HG03432 (cell line): ENCODE data around the gene MOG.
A peak's percentile ranks its signal among the peaks of the same experiment; 100 is the strongest.

Experiments used
- ATAC-seq: cut with Tn5 transposase; IDR thresholded peaks from one replicate; pipeline ENCODE4 v1.9.1; 2021; ENCODE audit warnings: mild to moderate bottlenecking, moderate library complexity; ENCODE audit not compliant: unreplicated experiment

The MOG gene

GRCh38 chr6:29656798-29657197, at the start of gene MOG:
Gene MOG (plus strand): TSS chr6:29657092. CDS start chr6:29657210, 118 bp downstream.
- no peak for ATAC-seq

- ATAC-seq: no peak
Observed at GRCh38 chr6:29608131-29608530, 48.8 kb upstream of the MOG start.

DNA sequence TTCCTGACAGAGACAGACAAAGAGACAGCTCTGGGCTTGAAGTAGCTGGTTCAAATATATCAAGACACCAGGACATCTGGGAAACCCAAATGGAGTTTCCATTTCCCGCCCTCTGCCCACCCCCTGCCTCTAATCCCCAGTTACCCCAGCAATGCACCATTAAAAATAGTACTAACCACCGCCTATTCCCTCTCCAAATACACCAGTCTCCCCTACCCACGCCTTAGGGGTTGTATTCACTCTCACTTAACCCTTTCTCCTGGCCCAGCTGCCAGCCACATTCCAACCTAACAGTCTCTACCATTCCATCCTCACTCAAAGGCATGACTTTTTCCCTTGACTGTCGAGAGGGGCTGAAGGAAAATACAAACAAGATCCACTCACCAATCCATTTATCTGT, 46.4 kb upstream of the MOG start:
- no peak for ATAC-seq

- ATAC-seq: no peak
Observed at GRCh38 chr6:29611426-29611825, 45.5 kb upstream of the MOG start.

DNA sequence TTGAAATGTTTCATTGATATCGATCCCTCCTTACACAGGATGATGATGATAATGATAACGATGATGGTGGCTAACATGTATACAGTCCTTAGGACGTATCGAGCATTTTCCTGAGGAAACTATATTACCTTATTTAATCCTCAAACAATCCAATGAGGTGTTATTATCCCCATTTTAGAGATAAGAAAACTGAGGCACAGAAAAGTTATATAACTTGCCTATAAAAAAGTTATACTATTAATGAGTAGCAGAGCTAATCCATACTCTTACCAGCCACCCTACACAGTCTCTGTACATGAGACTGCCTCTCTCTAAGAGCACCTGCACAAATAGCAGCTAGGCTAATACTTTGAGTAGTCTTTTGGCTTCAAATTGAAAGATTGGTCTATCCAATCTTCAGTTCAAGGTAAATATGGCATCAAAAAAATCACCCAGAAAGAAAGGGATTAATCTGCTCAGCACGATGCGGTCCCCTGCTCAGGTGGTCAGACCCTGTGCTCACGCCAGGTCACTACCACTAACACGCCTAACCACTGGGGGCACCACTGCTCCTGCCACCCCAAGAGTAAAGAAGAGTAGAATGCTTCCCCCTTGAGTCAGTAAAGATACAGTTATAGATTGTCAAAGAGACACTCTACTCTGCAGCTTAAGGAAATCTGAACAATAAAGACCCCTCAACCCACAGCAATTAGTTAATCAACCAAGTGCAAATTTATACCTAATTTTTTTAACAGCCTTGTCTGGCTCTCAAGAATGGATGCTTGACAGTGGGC, 38.9 kb upstream of the MOG start:
- no peak for ATAC-seq

DNA sequence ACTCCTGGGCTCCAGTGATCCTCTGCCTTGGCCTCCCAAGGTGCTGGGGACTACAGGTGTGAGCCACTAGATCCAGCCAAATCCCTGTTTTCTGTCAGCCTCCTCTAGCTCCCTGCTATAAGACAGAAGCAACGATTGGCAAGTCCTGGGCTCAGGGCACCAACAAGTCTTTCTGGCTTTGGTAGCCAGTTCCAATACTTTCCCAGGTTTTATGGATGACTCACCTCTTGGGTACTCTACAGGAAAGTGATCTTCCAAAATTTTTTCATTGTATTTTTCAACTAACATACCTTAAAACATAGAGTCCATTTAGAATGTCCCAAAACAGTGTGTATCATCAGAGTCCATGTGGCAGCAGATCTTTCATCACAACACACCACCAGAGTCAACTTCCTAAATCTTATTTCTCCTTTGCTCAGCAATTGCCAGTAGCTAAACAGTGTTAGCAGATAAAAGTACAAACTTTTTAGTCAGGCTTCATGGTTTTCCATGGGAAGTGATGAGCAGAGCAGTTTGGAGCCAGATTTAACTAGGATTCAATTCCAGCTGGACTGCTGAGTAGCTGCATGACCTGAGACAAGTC, 37.2 kb upstream of the MOG start:
- no peak for ATAC-seq

- no peak for ATAC-seq
Observed at GRCh38 chr6:29620630-29621029, 36.3 kb upstream of the MOG start.

DNA sequence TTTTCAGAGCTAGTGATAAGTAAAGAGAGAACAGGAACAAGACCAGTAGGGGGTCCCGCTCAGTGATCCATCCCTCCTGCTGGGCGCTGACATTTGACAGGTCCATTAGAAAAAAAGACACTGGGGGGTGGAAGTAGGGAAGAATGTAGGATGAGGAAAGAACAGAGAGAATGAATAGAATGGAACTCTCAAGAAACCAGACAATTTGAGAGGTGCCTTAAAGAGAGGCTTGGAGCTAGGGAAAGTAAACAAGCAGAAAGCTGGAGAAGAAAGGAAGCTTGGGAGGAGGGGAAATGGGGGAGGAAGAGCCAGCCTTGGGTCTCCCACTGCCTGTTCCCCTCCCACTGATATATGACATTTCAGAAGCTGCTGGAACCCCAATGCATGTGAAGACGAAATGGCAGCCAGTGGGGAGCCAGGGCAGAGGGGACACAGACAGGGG, 32.4 kb upstream of the MOG start:
- ATAC-seq: no peak

DNA sequence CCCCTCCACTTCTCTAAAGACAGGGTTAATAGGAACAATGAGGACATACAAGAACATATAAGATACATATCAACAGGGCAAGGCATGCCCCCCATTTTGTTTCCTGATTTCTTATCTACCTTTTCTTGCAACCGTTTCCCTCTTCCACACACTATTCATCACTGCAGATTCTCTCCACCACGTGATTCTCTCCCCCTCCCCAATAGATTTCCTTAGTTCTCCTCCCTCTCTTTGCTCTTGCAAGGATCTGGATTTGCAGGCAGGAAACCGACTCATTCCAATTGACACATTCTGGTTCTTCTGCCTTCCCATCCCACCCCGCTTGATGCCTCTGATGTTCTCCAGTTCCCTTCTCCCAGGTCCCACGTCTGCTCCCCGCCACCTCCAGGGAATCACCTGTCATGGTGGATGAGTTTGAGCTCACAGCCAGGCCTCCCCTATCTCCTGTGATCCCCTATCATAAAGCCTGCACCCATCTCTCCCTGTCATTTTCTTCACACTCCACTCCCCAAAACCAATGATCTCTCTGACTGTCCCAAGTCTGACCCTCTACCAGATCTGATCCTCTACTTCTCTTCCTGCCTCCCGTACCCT, 31.5 kb upstream of the MOG start:
- no peak for ATAC-seq

- ATAC-seq: no peak
Observed at GRCh38 chr6:29626948-29627754, 29.7 kb upstream of the MOG start.

- ATAC-seq: no peak
Observed at GRCh38 chr6:29627755-29628418, 29.0 kb upstream of the MOG start.

DNA sequence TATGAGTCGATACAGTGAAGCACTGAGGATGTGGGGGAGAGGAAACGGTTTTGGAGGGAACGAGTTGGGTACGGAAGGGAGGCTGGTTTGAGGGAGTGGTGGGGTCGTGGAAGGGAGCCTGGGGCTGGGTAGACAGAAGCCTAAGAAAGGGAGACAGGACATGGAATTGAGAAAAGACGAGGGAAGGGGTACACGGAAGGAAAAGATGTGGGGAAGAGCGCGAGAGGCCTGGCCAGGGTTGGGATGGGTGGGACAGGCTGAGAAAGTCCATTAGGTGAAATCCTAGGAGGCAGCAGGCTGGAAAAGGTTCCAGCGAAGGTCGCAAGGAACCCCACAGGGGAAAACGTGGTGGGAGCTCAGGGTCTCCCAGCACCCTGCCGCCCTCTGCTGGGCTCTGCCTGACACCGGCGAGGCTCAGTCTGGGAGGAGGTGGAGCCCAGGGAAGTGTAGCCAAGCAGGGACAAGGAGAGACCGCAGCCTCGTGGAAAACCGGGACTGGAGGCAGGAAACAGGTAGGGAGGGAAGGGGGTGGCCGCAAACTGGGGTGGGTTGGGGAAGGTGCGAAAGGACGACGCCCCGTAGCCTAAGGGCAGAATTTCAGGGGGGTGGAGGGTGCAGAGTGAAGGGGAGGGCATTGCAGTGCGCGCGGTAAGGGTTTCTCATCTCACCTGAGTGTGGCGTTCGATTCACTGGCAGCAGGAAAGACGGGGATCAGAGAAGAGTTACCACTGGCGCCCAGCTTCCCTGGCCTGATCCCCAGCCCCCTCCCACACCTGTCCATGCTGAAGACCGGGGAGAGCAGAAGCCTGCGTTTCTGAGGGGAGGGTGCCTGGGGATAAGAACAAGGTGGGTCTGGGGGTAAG, 28.2 kb upstream of the MOG start:
- no peak for ATAC-seq

DNA sequence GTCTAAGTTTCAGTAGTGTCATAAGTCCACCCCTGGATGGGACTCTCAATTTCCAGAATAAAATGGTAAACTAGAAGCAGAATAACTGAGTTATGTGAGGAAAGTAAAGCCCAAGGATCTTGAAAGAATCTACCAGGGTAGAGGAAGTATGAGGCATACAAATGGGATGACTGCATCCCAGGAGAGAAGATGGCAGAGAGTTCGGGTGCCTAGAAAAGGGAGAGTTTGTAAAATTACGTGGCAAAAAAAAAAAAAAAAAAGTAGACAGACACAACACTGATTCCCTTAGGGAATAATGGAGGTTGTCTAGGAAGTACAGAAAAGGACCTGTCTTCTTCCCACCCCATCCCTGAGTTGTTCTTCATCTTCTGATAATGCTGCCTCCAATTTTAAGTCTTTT, 27.3 kb upstream of the MOG start:
- no peak for ATAC-seq

DNA sequence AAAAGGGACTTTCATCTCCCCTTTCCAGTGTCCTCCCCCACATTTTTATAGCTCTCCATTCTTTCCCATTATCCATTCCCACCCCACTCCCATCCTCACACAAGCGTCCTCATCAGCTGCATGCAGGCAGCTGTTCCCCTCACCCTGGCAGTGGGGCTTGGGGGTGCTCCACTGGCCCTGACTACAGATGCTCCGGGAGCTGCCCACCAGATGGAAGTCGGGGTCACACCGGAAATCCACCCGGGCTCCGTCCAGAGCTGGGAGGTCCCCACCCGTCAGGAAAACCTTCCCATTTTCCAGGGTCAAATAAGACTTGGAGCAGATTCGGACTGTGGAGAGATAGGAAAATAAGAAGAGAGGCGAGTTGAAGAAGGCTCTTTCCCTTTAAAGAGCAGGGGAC, 26.6 kb upstream of the MOG start:
- ATAC-seq: no peak

DNA sequence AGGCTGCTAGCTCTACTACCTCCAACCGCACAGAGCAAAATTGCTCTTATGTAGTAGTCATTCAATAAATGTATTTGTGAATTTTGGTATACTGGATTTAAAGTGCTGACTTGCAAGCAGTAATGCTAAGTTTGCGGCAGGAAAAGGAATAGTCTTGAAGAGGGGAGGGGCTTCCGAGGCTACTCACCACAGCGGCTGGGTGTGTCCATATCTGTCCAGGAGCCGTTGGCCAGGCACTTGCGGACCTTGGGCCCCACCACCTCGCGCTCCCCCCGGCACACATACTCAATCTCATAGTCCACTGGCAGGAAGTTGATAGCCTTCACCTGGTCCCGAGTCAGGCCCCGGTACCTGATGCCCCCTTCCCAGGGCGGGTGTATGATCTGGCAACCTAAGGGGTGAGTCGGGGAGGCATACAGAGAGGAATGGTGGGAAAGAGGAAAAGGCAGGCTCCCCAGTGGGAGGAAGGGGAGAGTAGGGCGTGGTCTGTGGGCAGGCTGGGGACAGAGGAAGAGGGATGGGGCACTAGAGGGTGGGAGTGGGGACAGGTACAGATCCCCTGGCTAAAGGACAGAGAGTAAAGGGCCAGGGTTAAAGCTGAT, 25.6 kb upstream of the MOG start:
- ATAC-seq: no peak

- peak; percentile 32 for ATAC-seq
Observed at GRCh38 chr6:29631860-29632731, 24.8 kb upstream of the MOG start.

- ATAC-seq: peak; percentile 79
Observed at GRCh38 chr6:29632789-29633533, 23.9 kb upstream of the MOG start, which contains the start of gene GABBR1. Gene GABBR1 (minus strand): TSS chr6:29633183. CDS start chr6:29632385, 798 bp downstream.

DNA sequence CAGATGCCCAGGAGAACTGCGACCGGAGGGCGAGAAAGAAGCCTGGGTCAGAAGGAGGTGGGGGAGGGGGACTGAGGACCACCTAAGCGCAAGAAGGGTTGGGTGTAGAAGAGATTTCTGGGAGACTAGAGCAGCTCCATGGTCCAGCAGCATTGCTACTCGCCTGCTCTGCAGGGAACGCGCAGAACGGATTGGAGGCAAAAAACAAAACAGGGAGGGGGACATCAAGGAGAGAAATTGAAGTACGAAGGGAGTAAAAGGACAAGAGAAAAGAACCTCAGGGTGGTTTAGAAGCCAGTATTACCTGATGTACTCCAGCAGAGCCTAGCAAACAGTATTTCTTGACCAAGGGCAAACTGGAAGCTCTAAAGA, 23.4 kb upstream of the MOG start:
- peak; percentile 2 for ATAC-seq
